HL-60 (cell line): ENCODE data around the gene THRB.

Experiments used
- DNase-seq, 2 experiments: peaks; one replicate each; pipeline ENCODE4 v3.0.0-alpha.2; 2010 to 2020; ENCODE audit warnings: low read depth in 1 of 2, low spot score in 1 of 2
- H3K27ac ChIP-seq: fragments of 250-450 bp; sonication (Bioruptor Pico); replicated peaks from 2 replicates; pipeline ENCODE4 v1.5.1; 2020; ENCODE audit warnings: mild to moderate bottlenecking, moderate library complexity
- H3K27me3 ChIP-seq: fragments of 250-450 bp; sonication (Bioruptor Pico); 2 replicates; pipeline ENCODE4 v1.5.1; 2021; ENCODE audit warnings: mild to moderate bottlenecking, moderate library complexity; ENCODE audit not compliant: insufficient read depth, poor library complexity, severe bottlenecking
- H3K4me3 ChIP-seq: replicated peaks from 2 replicates; pipeline ENCODE4 v1.5.1; 2011; ENCODE audit warnings: mild to moderate bottlenecking, control low read depth, low read length; ENCODE audit not compliant: insufficient read depth
- CTCF ChIP-seq: IDR thresholded peaks from one replicate; pipeline ENCODE4 v1.5.1; 2011; ENCODE audit warnings: low read length, control low read depth, inconsistent platforms; ENCODE audit not compliant: insufficient read depth
- GABPA ChIP-seq: IDR thresholded peaks from 2 replicates; pipeline ENCODE4 v1.6.1; 2012; ENCODE audit warnings: low read depth
- POLR2AphosphoS5 ChIP-seq: IDR thresholded peaks from 2 replicates; pipeline ENCODE4 v1.6.1; 2012; ENCODE audit warnings: low read depth
- REST ChIP-seq: IDR thresholded peaks from 2 replicates; pipeline ENCODE4 v1.6.1; 2012; ENCODE audit warnings: low read depth; ENCODE audit not compliant: insufficient replicate concordance
- SPI1 ChIP-seq: IDR thresholded peaks from 2 replicates; pipeline ENCODE4 v1.6.1; 2012; ENCODE audit warnings: low read depth, mild to moderate bottlenecking, borderline replicate concordance

The THRB gene

GRCh38 chr3:24165603-24165982 is 329.1 kb downstream of the THRB start:
- no peak for DNase-seq
- no peak overlapping the region for H3K27ac ChIP-seq
- no peak overlapping the region for H3K4me3 ChIP-seq
- H3K27me3 ChIP-seq, result peaks cover 5% of the 10 kb centered on the region
- TF ChIP-seq GABPA, result no peak
- no peak for TF ChIP-seq REST
- no peak for TF ChIP-seq SPI1
- TF ChIP-seq CTCF, result no peak
- no peak for TF ChIP-seq POLR2AphosphoS5

- no peak for DNase-seq
- H3K27ac ChIP-seq, result no peak overlapping the region
- TF ChIP-seq CTCF (no peak), REST (no peak), GABPA (no peak), POLR2AphosphoS5 (no peak), SPI1 (no peak)
Measured at GRCh38 chr3:24164967-24165602, 329.6 kb downstream of the THRB start.

GRCh38 chr3:24162929-24163328 is 331.7 kb downstream of the THRB start:
- Histone ChIP-seq H3K27me3 (peaks cover 5% of the 10 kb centered on the region), H3K4me3 (no peak overlapping the region), H3K27ac (no peak overlapping the region)
- TF ChIP-seq REST, result no peak
- TF ChIP-seq POLR2AphosphoS5, result no peak
- no peak for TF ChIP-seq CTCF
- TF ChIP-seq SPI1, result no peak
- no peak for TF ChIP-seq GABPA
- DNase-seq, result no peak

More at GRCh38 chr3:24164967-24165602, 329.6 kb downstream of the THRB start:
- Histone ChIP-seq H3K4me3 (no peak overlapping the region), H3K27me3 (peaks cover 5% of the 10 kb centered on the region)
